ENCODE measurements around the gene MAN1B1. TPM values are rescaled to one million over a fixed set of nuclear protein-coding genes. Genes with fewer than 3 reads are reported as not detected.

Gene MAN1B1
- polyA plus RNA-seq, 3 donors, result 29.3 to 38.2 (median 33.3) TPM

DNA sequence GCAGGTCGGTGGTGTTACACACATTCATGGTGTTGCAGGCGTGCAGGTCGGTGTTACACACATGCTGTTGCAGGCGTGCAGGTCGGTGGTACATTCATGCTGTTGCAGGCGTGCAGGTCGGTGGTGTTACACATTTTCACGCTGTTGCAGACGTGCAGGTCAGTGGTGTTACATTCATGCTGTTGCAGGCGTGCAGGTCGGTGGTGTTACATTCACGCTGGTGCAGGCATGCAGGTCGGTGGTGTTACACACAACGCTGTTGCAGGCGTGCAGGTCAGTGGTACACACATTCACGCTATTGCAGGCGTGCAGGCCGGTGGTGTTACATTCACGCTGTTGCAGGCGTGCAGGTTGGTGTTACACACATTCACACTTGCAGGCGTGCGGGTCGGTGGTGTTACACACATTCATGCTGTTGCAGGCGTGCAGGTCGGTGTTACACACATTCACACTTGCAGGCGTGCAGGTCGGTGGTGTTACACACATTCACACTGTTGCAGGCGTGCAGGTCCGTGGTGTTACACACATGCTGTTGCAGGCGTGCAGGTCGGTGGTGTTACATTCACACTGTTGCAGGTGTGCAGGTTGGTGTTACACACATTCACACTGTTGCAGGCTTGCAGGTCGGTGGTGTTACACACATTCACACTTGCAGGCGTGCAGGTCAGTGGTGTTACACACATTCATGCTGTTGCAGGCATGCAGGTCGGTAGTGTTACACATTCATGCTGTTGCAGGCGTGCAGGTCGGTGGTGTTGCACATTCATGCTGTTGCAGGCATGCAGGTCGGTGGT, 16.6 kb downstream of the MAN1B1 start:
- H3K9ac ChIP-seq (ENCODE audit: insufficient read depth, low read length, poor library complexity, severe bottlenecking), result no peak overlapping the region
- Mint-ChIP-seq H3K27me3 (ENCODE audit: low read depth in 3 of 3) (peaks cover 0 to 1% (median 0%) of the 10 kb centered on the region in 3 donors), H3K9me3 (peaks cover 0 to 3% (median 0%) of the 10 kb centered on the region in 7 donors), H3K36me3 (peaks cover 19 to 22% of the 10 kb centered on the region in 2 donors), H3K4me1 (no peaks in the 10 kb centered on the region), H3K27ac (no peak overlapping the region), H3K4me3 (no peak overlapping the region)
- H3K36me3 ChIP-seq (replicated peaks in 1 of 2; ENCODE audit: control insufficient read depth in 1 of 2, insufficient read depth in 2 of 2, low read length in 2 of 2), result peaks cover 90 to 98% of the 10 kb centered on the region in 2 donors
- peaks cover 10 to 27% of the 10 kb centered on the region in 2 donors for H3K9me3 ChIP-seq (replicated peaks in 1 of 2; ENCODE audit: control insufficient read depth in 1 of 2, insufficient read depth in 1 of 2, low read length in 2 of 2)
- H3K4me2 ChIP-seq (replicated peaks; ENCODE audit: extremely low read depth, low read length, poor library complexity, severe bottlenecking), result no peak overlapping the region
- no peak overlapping the region for H2AFZ ChIP-seq (ENCODE audit: insufficient read depth, low read depth, low read length, poor library complexity, severe bottlenecking)
- H3K27ac ChIP-seq (ENCODE audit: low read depth in 1 of 2, low read length in 2 of 2), result no peak overlapping the region
- TF ChIP-seq, protein P1, sequence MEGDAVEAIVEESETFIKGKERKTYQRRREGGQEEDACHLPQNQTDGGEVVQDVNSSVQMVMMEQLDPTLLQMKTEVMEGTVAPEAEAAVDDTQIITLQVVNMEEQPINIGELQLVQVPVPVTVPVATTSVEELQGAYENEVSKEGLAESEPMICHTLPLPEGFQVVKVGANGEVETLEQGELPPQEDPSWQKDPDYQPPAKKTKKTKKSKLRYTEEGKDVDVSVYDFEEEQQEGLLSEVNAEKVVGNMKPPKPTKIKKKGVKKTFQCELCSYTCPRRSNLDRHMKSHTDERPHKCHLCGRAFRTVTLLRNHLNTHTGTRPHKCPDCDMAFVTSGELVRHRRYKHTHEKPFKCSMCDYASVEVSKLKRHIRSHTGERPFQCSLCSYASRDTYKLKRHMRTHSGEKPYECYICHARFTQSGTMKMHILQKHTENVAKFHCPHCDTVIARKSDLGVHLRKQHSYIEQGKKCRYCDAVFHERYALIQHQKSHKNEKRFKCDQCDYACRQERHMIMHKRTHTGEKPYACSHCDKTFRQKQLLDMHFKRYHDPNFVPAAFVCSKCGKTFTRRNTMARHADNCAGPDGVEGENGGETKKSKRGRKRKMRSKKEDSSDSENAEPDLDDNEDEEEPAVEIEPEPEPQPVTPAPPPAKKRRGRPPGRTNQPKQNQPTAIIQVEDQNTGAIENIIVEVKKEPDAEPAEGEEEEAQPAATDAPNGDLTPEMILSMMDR (IDR thresholded peaks at IDR 0.05), result no peak
- no peak overlapping the region for H3K4me3 ChIP-seq (replicated peaks in 1 of 3; ENCODE audit: low read depth in 2 of 3, low read length in 3 of 3)
- intact Hi-C loops (cut with micrococcal nuclease), result no loop called here
- peaks cover 4% of the 10 kb centered on the region for H4K20me1 ChIP-seq (ENCODE audit: insufficient read depth, low read length)
- no peaks in the 10 kb centered on the region for H3K27me3 ChIP-seq (ENCODE audit: control insufficient read depth in 2 of 2, insufficient read depth in 2 of 2, low read length in 2 of 2)
- DNase-seq, result no peak
- H3K4me1 ChIP-seq (ENCODE audit: control insufficient read depth in 1 of 2, insufficient read depth in 2 of 2, low read length in 2 of 2), result no peaks in the 10 kb centered on the region
- no peaks in the 10 kb centered on the region for H3K79me2 ChIP-seq (ENCODE audit: insufficient read depth, low read length)
- WGBS (ENCODE audit: insufficient coverage), result 93% methylated on average over 37 of the region's 37 CpGs

GRCh38 chr9:137105814-137106661, 19.3 kb downstream of the MAN1B1 start:
- no peaks in the 10 kb centered on the region for H3K4me1 ChIP-seq (ENCODE audit: control insufficient read depth in 1 of 2, insufficient read depth in 2 of 2, low read length in 2 of 2)
- H3K27me3 ChIP-seq (ENCODE audit: control insufficient read depth in 2 of 2, insufficient read depth in 2 of 2, low read length in 2 of 2), result no peaks in the 10 kb centered on the region
- peaks cover 9% of the 10 kb centered on the region for H4K20me1 ChIP-seq (ENCODE audit: insufficient read depth, low read length)
- Mint-ChIP-seq H3K36me3 (peaks cover 14 to 43% of the 10 kb centered on the region in 2 donors), H3K9me3 (peaks cover 0 to 3% (median 0%) of the 10 kb centered on the region in 7 donors), H3K27ac (peak overlapping the region in 1 of 7 donors; percentile 35), H3K4me1 (no peaks in the 10 kb centered on the region), H3K4me3 (no peak overlapping the region), H3K27me3 (ENCODE audit: low read depth in 3 of 3) (peaks cover 0 to 1% (median 0%) of the 10 kb centered on the region in 3 donors)
- H3K9ac ChIP-seq (ENCODE audit: insufficient read depth, low read length, poor library complexity, severe bottlenecking), result no peak overlapping the region
- H3K4me3 ChIP-seq (replicated peaks in 1 of 3; ENCODE audit: low read depth in 2 of 3, low read length in 3 of 3), result no peak overlapping the region
- no peak overlapping the region for H3K4me2 ChIP-seq (replicated peaks; ENCODE audit: extremely low read depth, low read length, poor library complexity, severe bottlenecking)
- 100% methylated on average over 20 of the region's 31 CpGs for WGBS (ENCODE audit: insufficient coverage)
- H3K9me3 ChIP-seq (replicated peaks in 1 of 2; ENCODE audit: control insufficient read depth in 1 of 2, insufficient read depth in 1 of 2, low read length in 2 of 2), result peaks cover 10 to 27% of the 10 kb centered on the region in 2 donors
- TF ChIP-seq, protein P1 (IDR thresholded peaks at IDR 0.05), result no peak
- H3K36me3 ChIP-seq (replicated peaks in 1 of 2; ENCODE audit: control insufficient read depth in 1 of 2, insufficient read depth in 2 of 2, low read length in 2 of 2), result peaks cover 84 to 100% of the 10 kb centered on the region in 2 donors
- intact Hi-C loops (cut with micrococcal nuclease), result no loop called here
- DNase-seq, result no peak
- H2AFZ ChIP-seq (ENCODE audit: insufficient read depth, low read depth, low read length, poor library complexity, severe bottlenecking), result no peak overlapping the region
- no peak overlapping the region for H3K27ac ChIP-seq (ENCODE audit: low read depth in 1 of 2, low read length in 2 of 2)
- H3K79me2 ChIP-seq (ENCODE audit: insufficient read depth, low read length), result no peaks in the 10 kb centered on the region
